T-helper 1 cell treated with Interleukin-12 subunit alpha and Interleukin-12 subunit beta and Interleukin-4 antibody, amounts not matched to agents 30 μg/mL and 1 μg/mL, for 36 hours (primary cell): ENCODE data around the gene MCC.

Source experiments
- H3K27ac Mint-ChIP-seq: one replicate; pipeline ENCODE4 v1.8.0; 2021; ENCODE audit warnings: mild to moderate bottlenecking, mixed read lengths
- H3K27me3 Mint-ChIP-seq: one replicate; pipeline ENCODE4 v1.8.0; 2021; ENCODE audit warnings: low read depth, mixed read lengths
- H3K36me3 Mint-ChIP-seq: one replicate; pipeline ENCODE4 v1.8.0; 2021; ENCODE audit warnings: low read depth, mixed read lengths
- H3K4me1 Mint-ChIP-seq: one replicate; pipeline ENCODE4 v1.8.0; 2021; ENCODE audit warnings: low read depth, mixed read lengths
- H3K4me3 Mint-ChIP-seq: one replicate; pipeline ENCODE4 v1.8.0; 2021; ENCODE audit warnings: mild to moderate bottlenecking, moderate library complexity, mixed read lengths
- H3K9me3 Mint-ChIP-seq: one replicate; pipeline ENCODE4 v1.8.0; 2021; ENCODE audit warnings: mixed read lengths

The MCC gene

DNA sequence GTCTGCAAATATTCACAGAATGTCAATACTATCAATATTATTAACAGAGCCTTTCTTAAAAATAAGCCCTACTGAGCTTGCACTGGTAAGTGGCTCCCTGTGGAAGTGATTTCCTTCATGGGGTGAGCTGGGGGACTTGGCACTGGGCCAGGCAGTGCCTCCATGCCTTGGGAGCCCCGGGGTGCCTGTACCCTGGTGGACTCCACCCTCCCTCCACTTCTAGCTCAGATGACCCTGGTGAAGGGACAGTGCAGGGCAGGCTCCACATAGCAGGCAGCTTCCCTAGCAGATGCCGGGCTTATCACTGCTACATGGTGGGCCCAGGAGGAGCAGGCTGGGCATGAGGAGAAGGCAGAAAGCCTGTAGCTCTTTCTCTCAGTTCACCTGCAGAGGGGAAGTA, 392.4 kb downstream of the MCC start:
- Mint-ChIP-seq H3K4me3 (no peak overlapping the region), H3K9me3 (no peaks in the 10 kb centered on the region), H3K36me3 (no peaks in the 10 kb centered on the region), H3K4me1 (no peaks in the 10 kb centered on the region), H3K27ac (no peak overlapping the region), H3K27me3 (no peaks in the 10 kb centered on the region)

DNA sequence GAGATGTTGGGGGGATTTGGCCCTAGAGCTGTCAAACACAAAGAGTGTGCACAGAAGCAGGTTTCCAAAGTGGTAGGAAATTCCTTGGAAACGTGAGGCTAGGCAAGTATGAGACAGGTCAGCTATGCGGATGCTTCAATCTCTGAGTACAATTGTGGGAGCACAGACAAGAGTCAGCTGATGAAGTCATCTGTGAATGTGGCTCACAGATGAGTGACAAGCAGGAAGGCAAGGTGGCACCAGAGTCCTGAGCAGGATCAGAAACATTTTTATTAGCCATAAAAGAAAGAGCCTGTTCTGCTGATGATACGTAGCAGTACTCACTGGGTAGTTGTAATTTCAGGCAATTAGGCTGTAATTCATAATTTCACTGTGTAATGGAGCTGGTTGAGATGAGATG, 394.7 kb downstream of the MCC start:
- Mint-ChIP-seq H3K4me1 (peaks cover 5% of the 10 kb centered on the region), H3K9me3 (no peaks in the 10 kb centered on the region), H3K27ac (no peak overlapping the region), H3K4me3 (no peak overlapping the region), H3K27me3 (peaks cover 16% of the 10 kb centered on the region), H3K36me3 (no peaks in the 10 kb centered on the region)

DNA sequence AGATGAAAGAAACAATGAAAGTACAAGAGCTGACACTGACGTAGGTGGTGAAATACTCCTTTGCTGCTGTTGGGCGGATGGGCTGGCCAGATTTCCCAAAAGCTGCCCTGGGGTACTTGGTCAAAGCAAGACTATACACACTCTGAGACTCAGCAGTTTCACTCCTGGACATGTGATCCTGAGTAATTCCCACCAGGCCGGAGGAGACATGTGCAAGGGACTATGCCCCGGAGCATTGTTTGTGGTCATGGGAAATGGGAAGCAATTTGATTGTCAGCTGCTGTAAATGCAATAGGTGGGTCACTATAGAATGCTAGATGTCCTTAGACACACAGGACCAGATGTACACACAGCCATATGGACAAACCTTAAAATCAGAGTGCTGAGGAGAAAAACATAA, 395.6 kb downstream of the MCC start:
- Mint-ChIP-seq H3K9me3 (no peaks in the 10 kb centered on the region), H3K4me3 (no peak overlapping the region), H3K4me1 (peaks cover 5% of the 10 kb centered on the region), H3K27ac (no peak overlapping the region), H3K36me3 (no peaks in the 10 kb centered on the region), H3K27me3 (peaks cover 16% of the 10 kb centered on the region)

DNA sequence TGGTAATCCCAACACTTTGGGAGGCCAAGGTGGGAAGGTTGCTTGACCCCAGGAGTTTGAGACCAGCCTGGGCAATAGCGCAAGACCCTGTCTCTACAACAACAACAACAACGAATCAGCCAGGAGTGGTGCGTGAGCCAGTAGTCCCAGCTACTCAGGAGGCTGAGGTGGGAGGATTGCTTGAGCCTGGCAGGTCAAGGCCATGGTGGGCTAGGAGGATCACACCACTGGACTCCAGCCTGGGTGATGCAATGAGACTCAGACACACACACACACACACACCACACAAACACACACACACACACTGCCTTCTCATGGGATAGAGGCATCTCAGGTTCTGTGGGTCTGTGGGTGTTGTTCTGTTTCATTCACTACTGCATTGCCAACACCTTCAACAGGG, 396.6 kb downstream of the MCC start:
- H3K36me3 Mint-ChIP-seq = no peaks in the 10 kb centered on the region
- H3K9me3 Mint-ChIP-seq = no peaks in the 10 kb centered on the region
- peaks cover 16% of the 10 kb centered on the region for H3K27me3 Mint-ChIP-seq
- H3K4me1 Mint-ChIP-seq = peaks cover 5% of the 10 kb centered on the region
- H3K27ac Mint-ChIP-seq = no peak overlapping the region
- H3K4me3 Mint-ChIP-seq = no peak overlapping the region

DNA sequence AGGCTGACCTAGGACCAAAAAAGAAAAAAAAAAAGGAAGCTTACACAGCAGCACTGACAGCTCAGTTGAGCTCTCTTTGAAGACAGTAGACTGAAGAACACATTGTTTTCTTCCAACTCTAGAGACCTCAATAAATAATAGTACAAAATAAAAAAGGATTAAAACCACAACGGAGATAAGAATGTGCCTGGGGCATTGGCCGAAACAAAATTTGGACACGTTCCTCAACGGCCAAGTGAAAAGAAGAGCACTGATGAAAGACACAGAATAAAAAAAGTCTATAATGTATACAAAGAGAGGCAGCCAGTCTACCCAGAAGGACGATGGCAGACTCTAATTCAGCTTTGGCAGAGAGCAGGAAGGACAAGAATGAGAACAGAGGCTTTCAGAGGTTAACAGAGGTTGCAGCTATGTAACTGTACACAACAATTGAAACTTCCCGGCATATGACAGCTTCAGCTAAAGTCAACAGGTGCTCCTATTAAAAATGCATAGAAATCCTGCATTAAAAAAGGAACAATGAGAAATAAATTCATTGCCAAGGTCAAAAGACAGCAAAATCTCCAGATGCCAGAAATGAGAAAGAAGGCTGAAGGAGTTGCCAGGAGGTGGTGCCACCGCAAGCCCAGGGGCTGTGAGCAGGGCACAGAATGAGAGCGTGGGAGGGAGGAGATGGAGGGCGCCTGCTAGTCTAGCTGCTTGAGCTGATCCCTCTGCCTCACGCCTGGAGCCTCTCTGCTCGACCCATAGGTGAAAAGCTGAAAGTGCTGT, 397.7 kb downstream of the MCC start:
- Mint-ChIP-seq H3K36me3 (no peaks in the 10 kb centered on the region), H3K27ac (no peak overlapping the region), H3K4me3 (no peak overlapping the region), H3K4me1 (peaks cover 5% of the 10 kb centered on the region), H3K9me3 (no peaks in the 10 kb centered on the region), H3K27me3 (peaks cover 16% of the 10 kb centered on the region)

DNA sequence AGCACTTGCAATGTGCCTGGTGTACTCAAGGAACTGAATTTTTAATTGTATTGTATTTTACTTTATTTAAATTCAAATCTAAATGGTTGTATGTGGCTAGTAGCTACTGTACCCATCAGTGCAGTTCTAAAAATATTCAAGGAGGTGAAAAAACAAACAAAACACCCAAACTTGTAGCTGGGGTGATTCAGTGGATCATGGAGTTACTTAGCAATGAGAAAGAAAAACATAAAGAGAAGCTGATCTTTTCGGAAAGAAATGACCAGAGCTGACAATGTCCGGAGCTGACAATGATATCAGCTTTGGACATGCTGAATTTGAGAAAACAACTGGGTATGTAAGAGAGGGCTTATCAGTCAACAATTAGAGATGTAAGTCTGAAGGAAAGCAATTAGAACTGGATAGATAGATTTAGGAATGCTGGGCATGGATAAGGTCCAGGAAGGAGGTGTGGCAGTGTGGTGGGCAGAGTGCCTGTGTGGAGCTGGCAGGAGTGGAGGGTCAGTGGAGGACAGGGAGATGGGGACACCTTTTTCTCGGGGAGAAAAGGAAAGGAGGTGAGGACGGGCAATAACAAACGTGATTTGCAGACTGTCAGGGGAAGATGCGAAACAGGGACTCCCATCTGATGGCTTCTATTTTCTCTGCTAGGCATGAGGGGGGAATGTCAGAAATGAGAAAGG, 398.5 kb downstream of the MCC start:
- no peak overlapping the region for H3K27ac Mint-ChIP-seq
- peaks cover 5% of the 10 kb centered on the region for H3K4me1 Mint-ChIP-seq
- H3K36me3 Mint-ChIP-seq = no peaks in the 10 kb centered on the region
- H3K4me3 Mint-ChIP-seq = no peak overlapping the region
- H3K9me3 Mint-ChIP-seq = no peaks in the 10 kb centered on the region
- peaks cover 16% of the 10 kb centered on the region for H3K27me3 Mint-ChIP-seq

DNA sequence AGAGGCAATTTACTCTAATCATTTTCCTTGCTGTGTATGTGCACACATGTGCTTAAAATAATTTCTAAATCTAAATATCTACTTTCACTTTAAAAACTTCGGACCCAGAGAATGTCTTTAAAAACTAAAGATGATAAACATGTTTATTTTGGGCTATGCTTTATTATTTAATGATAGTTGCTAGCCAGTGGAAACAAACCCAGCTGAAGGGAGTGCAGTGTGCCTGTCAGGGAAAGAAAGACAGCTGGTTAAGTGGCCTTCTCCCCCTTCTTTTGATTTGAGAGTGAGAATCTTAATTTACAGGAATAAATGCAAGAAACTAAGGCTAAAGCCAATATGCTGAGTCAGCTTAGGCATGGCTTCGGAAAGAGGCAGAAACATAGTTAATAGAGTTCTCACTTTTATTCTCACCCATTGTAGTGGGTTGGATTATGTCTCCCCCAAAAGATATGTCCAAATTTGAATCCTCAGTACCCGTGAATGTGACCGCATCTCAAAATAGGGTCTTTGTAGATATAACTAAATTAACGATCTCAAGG, 400.2 kb downstream of the MCC start:
- H3K4me1 Mint-ChIP-seq = peaks cover 5% of the 10 kb centered on the region
- no peaks in the 10 kb centered on the region for H3K9me3 Mint-ChIP-seq
- H3K4me3 Mint-ChIP-seq = no peak overlapping the region
- peaks cover 16% of the 10 kb centered on the region for H3K27me3 Mint-ChIP-seq
- no peaks in the 10 kb centered on the region for H3K36me3 Mint-ChIP-seq
- H3K27ac Mint-ChIP-seq = no peak overlapping the region

DNA sequence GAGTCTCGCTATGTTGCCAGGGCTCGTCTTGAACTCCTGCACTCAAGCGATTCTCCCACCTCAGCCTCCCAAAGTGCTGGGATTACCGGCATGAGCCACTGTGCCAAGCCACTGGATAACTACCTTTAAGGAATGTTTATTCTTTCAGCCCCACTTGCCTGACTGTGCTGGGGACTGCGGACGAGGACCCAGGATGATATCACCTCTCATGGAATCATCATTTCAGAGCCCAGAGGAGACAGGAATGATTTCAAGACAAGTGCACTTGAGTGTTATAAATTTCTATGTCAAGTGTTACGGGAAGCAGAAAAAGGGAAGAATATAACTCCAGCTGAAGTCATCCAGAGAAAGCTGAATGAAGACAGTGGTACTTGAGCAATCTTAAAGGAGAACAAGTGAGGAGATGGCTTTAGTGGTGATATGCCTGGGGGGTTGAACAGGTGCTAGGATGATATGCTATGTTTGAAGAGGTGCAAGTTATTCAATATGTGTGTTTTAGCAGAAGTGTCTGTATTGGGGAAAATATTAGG, 402.3 kb downstream of the MCC start:
- H3K27me3 Mint-ChIP-seq = peaks cover 16% of the 10 kb centered on the region
- no peak overlapping the region for H3K27ac Mint-ChIP-seq
- H3K9me3 Mint-ChIP-seq = no peaks in the 10 kb centered on the region
- H3K36me3 Mint-ChIP-seq = no peaks in the 10 kb centered on the region
- no peak overlapping the region for H3K4me3 Mint-ChIP-seq
- peaks cover 5% of the 10 kb centered on the region for H3K4me1 Mint-ChIP-seq

DNA sequence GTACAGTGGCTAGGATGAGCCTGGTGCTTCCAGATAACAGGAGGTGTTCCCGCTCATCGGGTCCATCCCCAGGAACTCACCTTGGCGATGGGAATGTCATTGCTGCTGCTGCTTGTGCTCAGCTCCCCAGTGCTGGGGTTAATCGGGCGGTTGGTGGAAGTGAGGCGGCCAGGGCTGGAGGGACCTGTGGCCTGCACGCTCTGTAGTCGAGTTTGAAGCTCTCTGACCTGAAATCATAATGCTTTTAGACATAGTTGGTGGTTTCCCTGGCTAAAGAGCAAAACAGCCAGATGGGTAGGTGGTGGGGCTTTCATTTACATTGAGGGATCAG, 403.2 kb downstream of the MCC start:
- no peaks in the 10 kb centered on the region for H3K4me1 Mint-ChIP-seq
- no peak overlapping the region for H3K4me3 Mint-ChIP-seq
- H3K27me3 Mint-ChIP-seq = peaks cover 8% of the 10 kb centered on the region
- H3K27ac Mint-ChIP-seq = no peak overlapping the region
- H3K9me3 Mint-ChIP-seq = no peaks in the 10 kb centered on the region
- H3K36me3 Mint-ChIP-seq = no peaks in the 10 kb centered on the region

DNA sequence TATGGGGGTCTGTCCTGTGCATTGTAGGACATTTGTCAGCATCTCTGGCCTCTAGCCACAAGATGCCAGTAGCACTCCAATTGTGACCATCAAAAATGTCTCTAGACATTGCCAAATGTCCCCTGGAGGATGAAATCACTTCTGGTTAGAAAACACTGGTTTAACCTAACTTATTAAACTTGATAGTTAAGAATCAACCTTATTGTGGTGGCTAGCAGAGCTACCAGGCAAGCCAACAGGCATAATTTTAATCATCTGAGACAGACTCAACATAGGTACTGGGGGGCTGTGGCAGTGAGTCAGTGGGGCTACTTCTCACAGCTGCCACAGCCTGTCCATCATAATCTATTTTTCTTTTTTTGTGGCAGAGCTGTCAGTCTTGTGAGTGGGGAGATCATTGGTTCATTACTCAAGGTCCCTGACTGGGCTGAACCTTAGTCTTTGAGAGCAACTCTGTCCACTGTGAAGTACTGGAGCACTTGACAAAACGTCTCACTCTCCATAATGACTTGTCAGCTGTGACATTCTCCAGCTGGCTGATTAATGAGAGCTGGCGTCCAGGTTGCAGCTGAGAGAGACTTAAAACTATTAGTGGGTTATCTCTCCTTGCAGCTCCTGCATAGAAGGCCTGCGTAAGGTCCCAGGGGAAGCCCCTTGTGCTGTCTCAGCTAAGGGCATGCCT, 403.7 kb downstream of the MCC start:
- Mint-ChIP-seq H3K36me3 (no peaks in the 10 kb centered on the region), H3K27ac (no peak overlapping the region), H3K4me3 (no peak overlapping the region), H3K27me3 (peaks cover 4% of the 10 kb centered on the region), H3K4me1 (no peaks in the 10 kb centered on the region), H3K9me3 (no peaks in the 10 kb centered on the region)

DNA sequence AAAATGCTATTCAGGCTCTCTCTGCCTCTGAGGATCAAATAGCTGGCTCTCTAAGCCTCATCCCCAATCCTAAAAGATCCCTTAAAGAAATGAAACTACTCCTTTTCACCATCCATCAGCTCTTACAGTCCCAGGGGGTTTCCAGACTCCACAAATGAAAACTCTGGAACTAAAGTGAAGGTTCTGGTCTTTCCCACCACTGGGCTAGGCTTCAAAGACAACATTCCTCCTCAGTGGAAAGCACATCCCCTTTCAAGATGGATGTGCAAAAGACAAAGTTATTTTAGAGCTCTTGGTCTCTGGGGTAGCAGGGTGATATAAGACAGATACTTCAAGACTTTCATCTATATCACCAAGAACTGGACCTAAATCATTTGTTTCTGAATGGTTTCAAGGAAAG, 404.8 kb downstream of the MCC start:
- H3K36me3 Mint-ChIP-seq = no peaks in the 10 kb centered on the region
- peaks cover 4% of the 10 kb centered on the region for H3K27me3 Mint-ChIP-seq
- H3K9me3 Mint-ChIP-seq = no peaks in the 10 kb centered on the region
- no peak overlapping the region for H3K4me3 Mint-ChIP-seq
- no peaks in the 10 kb centered on the region for H3K4me1 Mint-ChIP-seq
- H3K27ac Mint-ChIP-seq = no peak overlapping the region

DNA sequence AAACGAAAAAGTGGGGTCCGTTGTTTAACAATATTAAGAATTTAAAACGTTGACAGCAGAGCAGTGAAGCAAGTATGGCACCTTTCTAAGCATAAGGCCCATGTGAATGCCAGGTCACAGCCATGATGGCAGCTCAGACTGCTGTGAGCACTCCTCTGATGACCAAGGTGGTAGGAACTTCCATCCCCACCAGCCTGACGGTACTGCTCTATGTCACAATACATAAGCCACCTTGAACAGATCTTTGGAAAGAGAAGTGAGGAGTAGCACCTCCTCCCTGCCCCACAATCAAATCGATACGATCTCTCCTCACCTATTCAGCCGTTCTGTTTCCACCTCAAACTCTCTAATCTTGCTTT, 405.7 kb downstream of the MCC start:
- Mint-ChIP-seq H3K36me3 (no peaks in the 10 kb centered on the region), H3K27me3 (peaks cover 6% of the 10 kb centered on the region), H3K27ac (no peak overlapping the region), H3K4me3 (no peak overlapping the region), H3K4me1 (no peaks in the 10 kb centered on the region), H3K9me3 (peaks cover 2% of the 10 kb centered on the region)

DNA sequence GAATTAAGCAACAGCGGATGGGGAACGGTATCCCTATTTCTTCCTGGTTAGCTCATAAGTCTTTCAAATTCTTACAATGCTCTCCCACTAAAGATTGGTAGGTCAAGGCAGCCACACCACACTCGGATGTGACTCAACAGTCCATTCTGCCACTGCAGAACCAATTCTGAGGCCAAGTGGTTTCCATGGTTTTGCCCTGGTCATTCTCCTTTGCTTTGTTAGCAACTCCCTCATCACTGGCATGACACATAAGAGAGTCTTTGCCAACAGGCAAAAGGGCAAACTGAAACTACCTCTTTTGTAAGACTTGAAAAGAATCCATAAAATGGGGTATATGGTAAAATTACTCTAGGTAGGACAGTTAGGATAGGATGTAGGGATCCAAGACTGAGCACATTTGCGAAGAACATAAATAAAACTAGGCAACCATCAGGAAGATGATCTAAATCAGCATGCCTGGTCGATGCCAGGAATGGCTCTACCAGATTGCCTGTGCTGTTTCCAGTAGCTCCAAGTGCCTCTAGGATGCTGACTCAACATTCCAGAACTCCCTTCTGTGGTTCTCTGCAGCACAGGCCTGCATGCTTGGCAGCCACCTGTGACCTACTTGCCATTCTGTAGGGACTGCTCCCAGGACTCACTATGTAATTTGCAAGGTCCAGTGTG, 406.2 kb downstream of the MCC start:
- Mint-ChIP-seq H3K4me3 (no peak overlapping the region), H3K36me3 (no peaks in the 10 kb centered on the region), H3K27ac (no peak overlapping the region), H3K4me1 (no peaks in the 10 kb centered on the region), H3K27me3 (peaks cover 10% of the 10 kb centered on the region), H3K9me3 (peaks cover 7% of the 10 kb centered on the region)

DNA sequence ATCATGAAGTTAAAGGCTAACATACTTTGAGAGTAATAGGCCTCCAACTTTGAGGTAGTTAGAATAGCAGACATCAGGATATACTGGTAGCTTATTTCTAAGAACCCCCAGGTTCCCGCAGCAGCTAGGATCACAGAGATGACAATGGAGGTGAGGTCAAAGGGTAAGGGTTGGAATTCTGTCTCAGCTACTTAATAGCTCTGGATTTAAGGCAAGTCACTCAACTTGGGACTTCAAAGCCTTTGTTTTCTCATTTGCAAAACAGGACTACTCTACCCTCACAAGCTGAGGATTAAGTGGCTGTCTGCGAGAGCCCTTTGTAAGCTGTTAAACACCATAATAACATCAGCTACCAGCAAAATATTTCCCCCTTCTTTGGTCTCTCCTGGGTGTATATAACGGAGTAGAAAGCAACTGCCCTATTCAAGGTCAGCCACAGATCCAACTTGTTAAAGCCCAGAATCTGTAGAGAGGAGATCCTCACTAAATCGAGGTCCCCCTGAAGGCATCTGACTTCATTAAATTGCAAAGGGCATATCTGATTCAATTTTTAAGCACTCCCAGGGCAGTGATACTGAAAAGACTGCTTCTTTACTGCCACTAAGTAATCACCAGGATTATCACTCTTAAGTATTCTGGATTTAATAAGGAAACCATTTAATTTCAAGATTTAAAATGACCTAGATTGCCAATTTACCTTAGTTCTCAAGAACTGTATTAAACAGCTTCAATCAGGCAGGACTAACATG, 407.0 kb downstream of the MCC start:
- Mint-ChIP-seq H3K4me1 (no peaks in the 10 kb centered on the region), H3K9me3 (peaks cover 7% of the 10 kb centered on the region), H3K27me3 (peaks cover 10% of the 10 kb centered on the region), H3K4me3 (no peak overlapping the region), H3K27ac (no peak overlapping the region), H3K36me3 (no peaks in the 10 kb centered on the region)
